Large intestine (tissue), 3 donors: Measurements from ENCODE around the gene PCDHGB5. TPM values are rescaled to one million over a fixed set of nuclear protein-coding genes. Genes with fewer than 3 reads are reported as not detected.
"Not testable (repeated sequence)": the region's sequence is repeated elsewhere in the genome, so short reads cannot be mapped to it uniquely, and the experiment has no call there.

Experiments
- DNase-seq, 2 donors: peaks; one replicate each; pipeline versions ENCODE4 v3.0.0 to v3.0.0-alpha.2; 2013
- H3K27ac ChIP-seq: one replicate; pipeline ENCODE4 v1.5.1; 2013; ENCODE audit warnings: low read length
- H3K27me3 ChIP-seq: 2 replicates; pipeline ENCODE4 v1.6.1; 2013; ENCODE audit warnings: low read length; ENCODE audit not compliant: control insufficient read depth, insufficient read depth
- H3K36me3 ChIP-seq: 2 replicates; pipeline ENCODE4 v1.6.1; 2013; ENCODE audit warnings: low read length; ENCODE audit not compliant: control insufficient read depth, insufficient read depth
- H3K4me1 ChIP-seq: one replicate; pipeline ENCODE4 v1.6.1; 2013; ENCODE audit warnings: low read length; ENCODE audit not compliant: control insufficient read depth, insufficient read depth
- H3K4me3 ChIP-seq: one replicate; pipeline ENCODE4 v1.5.1; 2013; ENCODE audit warnings: low read length
- H3K9me3 ChIP-seq: one replicate; pipeline ENCODE4 v1.6.1; 2013; ENCODE audit warnings: mild to moderate bottlenecking, low read depth, low read length, moderate library complexity; ENCODE audit not compliant: control insufficient read depth
- WGBS: methylation state at CpG from one replicate; pipeline ENCODE4 v1.1.5; 2013; ENCODE audit warnings: low lambda C conversion rate; ENCODE audit not compliant: insufficient coverage; 5-methylcytosine and 5-hydroxymethylcytosine counted together
- polyA plus RNA-seq: library from polyadenylated mRNA; unstranded; fragments of 120-200 nt; gene quantifications from one replicate; pipeline ENCODE4 v1.2.1, GENCODE V29; 2013

Gene PCDHGB5
- polyA plus RNA-seq, 1 donor: 1.8 TPM

DNA sequence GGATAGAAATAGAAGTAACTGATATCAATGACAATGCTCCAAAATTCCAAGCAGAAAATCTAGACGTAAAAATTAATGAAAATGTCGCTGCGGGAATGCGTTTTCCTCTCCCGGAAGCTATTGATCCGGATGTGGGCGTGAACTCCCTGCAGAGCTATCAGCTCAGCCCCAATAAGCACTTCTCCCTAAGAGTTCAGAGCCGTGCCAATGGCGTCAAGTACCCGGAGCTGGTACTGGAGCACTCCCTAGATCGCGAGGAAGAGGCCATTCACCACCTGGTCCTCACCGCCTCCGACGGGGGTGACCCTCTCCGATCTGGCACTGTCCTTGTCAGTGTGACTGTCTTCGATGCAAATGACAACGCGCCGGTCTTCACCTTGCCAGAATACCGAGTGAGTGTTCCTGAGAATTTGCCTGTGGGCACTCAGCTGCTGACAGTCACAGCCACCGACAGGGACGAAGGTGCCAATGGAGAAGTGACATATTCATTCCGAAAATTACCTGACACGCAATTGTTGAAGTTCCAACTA lies 15.9 kb downstream of the PCDHGB5 start:
- Histone ChIP-seq H3K9me3 (peaks cover 52% of the 10 kb centered on the region), H3K36me3 (no peaks in the 10 kb centered on the region), H3K27me3 (peaks cover 69% of the 10 kb centered on the region), H3K4me1 (no peaks in the 10 kb centered on the region), H3K4me3 (peak overlapping the region; percentile 51), H3K27ac (no peak overlapping the region)
- no CpG with 5 or more reads among the region's 25 CpGs for WGBS
- peak in 1 of 2 donors; percentile 22 for DNase-seq

DNA sequence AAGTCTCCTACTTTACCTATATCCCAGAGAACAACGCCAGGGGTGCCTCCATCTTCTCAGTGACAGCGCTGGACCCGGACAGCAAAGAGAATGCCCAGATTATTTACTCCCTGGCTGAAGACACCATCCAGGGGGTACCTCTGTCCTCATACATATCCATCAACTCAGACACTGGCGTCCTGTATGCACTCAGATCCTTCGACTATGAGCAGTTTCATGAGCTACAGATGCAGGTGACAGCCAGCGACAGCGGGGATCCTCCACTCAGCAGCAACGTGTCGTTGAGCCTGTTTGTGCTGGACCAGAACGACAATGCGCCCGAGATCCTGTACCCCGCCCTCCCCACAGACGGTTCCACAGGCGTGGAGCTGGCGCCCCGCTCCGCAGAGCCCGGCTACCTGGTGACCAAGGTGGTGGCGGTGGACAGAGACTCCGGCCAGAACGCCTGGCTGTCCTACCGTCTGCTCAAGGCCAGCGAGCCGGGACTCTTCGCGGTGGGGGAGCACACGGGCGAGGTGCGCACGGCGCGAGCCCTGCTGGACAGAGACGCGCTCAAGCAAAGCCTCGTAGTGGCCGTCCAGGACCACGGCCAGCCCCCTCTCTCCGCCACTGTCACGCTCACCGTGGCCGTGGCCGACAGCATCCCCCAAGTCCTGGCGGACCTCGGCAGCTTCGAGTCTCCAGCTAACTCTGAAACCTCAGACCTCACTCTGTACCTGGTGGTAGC lies 17.0 kb downstream of the PCDHGB5 start:
- H3K27me3 ChIP-seq: peaks cover 69% of the 10 kb centered on the region
- not testable (repeated sequence) for H3K4me3 ChIP-seq, H3K4me1 ChIP-seq, H3K36me3 ChIP-seq, H3K27ac ChIP-seq, DNase-seq
- no CpG with 5 or more reads among the region's 46 CpGs for WGBS
- peaks cover 51% of the 10 kb centered on the region for H3K9me3 ChIP-seq

DNA sequence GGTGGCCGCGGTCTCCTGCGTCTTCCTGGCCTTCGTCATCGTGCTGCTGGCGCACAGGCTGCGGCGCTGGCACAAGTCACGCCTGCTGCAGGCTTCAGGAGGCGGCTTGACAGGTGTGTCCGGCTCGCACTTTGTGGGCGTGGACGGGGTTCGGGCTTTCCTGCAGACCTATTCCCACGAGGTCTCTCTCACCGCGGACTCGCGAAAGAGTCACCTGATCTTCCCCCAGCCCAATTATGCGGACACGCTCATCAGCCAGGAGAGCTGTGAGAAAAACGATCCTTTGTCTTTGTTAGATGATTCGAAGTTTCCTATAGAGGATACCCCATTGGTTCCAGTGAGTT lies 17.5 kb downstream of the PCDHGB5 start:
- H3K27me3 ChIP-seq: peaks cover 67% of the 10 kb centered on the region
- not testable (repeated sequence) for H3K4me3 ChIP-seq, H3K4me1 ChIP-seq, H3K36me3 ChIP-seq, H3K27ac ChIP-seq, DNase-seq
- peaks cover 51% of the 10 kb centered on the region for H3K9me3 ChIP-seq
- WGBS: 17% methylated on average over 1 of the region's 24 CpGs

DNA sequence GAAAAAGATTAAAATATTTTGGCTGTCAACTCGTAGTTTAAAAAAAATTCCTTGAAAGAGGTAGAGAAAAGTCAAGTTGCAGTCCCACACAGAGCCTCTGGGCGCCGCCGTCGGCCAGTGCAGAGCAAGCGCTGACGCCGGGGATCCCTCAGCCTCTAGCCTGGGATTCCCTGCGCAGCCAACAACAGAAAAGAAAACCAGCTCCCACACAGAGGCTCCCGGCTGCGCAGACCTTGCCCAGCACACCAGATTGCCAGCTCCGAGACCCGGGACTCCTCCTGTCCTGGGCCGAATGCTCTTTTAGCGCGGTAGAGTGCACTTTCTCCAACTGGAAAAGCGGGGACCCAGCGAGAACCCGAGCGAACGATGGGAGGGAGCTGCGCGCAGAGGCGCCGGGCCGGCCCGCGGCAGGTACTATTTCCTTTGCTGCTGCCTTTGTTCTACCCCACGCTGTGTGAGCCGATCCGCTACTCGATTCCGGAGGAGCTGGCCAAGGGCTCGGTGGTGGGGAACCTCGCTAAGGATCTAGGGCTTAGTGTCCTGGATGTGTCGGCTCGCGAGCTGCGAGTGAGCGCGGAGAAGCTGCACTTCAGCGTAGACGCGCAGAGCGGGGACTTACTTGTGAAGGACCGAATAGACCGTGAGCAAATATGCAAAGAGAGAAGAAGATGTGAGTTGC lies 19.9 kb downstream of the PCDHGB5 start, which contains the start of gene PCDHGB7:
Gene PCDHGB7, plus strand, starts transcription at position 184 of the 679 bp plus-strand sequence. Its CDS starts 183 bp downstream, at position 367.
- H3K36me3 ChIP-seq, H3K4me1 ChIP-seq, H3K27ac ChIP-seq: not testable (repeated sequence)
- no CpG with 5 or more reads among the region's 47 CpGs for WGBS
- Histone ChIP-seq H3K9me3 (peaks cover 55% of the 10 kb centered on the region), H3K4me3 (peak within 1 kb of the TSS; percentile 31), H3K27me3 (peaks cover 77% of the 10 kb centered on the region)
- DNase-seq: peak; percentile 38 to 49

DNA sequence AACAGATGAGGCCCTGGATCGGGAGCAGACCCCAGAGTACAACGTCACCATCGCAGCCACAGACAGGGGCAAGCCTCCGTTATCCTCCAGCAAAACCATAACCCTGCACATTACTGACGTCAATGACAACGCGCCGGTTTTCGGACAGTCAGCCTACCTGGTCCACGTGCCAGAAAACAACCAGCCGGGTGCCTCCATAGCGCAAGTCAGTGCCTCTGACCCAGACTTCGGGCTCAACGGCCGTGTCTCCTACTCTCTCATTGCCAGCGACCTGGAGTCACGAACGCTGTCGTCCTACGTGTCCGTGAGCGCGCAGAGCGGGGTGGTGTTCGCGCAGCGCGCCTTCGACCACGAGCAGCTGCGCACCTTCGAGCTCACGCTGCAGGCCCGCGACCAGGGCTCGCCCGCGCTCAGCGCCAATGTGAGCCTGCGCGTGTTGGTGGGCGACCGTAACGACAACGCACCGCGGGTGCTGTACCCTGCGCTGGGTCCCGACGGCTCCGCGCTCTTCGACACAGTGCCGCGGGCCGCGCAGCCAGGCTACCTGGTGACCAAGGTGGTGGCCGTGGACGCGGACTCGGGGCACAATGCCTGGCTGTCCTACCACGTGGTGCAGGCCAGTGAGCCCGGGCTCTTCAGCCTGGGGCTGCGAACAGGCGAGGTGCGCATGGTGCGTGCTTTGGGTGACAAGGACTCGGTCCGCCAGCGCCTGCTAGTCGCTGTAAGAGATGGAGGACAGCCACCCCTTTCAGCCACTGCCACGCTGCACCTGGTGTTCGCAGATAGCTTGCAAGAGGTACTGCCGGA lies 21.5 kb downstream of the PCDHGB5 start:
- no peaks in the 10 kb centered on the region for H3K4me1 ChIP-seq
- DNase-seq: no peak
- H3K36me3 ChIP-seq: no peaks in the 10 kb centered on the region
- no peak overlapping the region for H3K27ac ChIP-seq
- no peak overlapping the region for H3K4me3 ChIP-seq
- peaks cover 71% of the 10 kb centered on the region for H3K27me3 ChIP-seq
- peaks cover 68% of the 10 kb centered on the region for H3K9me3 ChIP-seq
- no CpG with 5 or more reads among the region's 74 CpGs for WGBS

DNA sequence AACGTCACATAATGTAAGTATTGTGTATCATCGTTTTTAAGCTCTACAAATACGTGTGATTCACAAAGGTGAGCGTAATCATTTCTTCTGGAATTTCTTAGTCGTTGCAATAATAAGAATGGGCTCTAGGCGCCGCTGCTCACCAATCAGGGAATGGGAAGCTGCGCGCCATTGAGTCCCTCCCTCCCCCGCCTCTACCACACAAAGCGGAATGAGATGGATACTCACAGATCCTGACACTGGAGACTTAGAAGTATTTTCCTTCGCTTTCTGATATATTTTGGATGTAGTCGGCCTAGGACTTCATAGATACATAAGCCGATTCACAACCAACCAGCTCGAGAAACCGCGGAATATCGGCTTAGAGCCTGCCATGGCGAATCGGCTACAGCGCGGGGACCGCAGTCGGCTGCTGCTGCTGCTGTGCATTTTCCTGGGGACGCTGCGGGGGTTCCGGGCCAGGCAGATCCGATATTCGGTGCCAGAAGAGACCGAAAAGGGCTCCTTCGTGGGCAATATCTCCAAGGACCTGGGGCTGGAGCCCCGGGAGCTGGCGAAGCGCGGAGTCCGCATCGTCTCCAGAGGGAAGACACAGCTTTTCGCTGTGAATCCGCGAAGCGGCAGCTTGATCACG lies 23.2 kb downstream of the PCDHGB5 start, which contains the start of gene PCDHGA11:
Gene PCDHGA11, plus strand, starts transcription at position 197 of the 634 bp plus-strand sequence. Its CDS starts 177 bp downstream, at position 374.
- Histone ChIP-seq H3K36me3 (no peaks in the 10 kb centered on the region), H3K4me1 (no peaks in the 10 kb centered on the region), H3K4me3 (peak within 1 kb of the TSS; percentile 11), H3K9me3 (peaks cover 65% of the 10 kb centered on the region), H3K27ac (no peak within 1 kb of the TSS), H3K27me3 (peaks cover 59% of the 10 kb centered on the region)
- WGBS: 0% methylated on average over 1 of the region's 42 CpGs
- peak in 1 of 2 donors; percentile 34 for DNase-seq

DNA sequence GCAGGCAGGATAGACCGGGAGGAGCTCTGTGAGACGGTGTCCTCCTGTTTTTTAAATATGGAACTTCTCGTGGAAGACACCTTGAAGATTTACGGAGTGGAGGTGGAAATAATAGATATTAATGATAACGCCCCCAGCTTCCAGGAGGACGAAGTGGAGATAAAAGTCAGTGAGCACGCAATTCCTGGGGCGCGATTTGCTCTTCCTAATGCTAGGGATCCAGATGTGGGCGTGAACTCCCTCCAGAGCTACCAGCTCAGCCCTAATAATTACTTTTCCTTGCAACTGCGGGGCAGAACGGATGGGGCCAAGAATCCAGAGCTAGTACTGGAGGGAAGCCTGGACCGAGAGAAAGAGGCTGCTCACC lies 23.7 kb downstream of the PCDHGB5 start:
- Histone ChIP-seq H3K27me3 (peaks cover 63% of the 10 kb centered on the region), H3K36me3 (no peaks in the 10 kb centered on the region), H3K4me1 (no peaks in the 10 kb centered on the region), H3K27ac (no peak overlapping the region), H3K9me3 (peaks cover 65% of the 10 kb centered on the region), H3K4me3 (no peak overlapping the region)
- WGBS: 10% methylated on average over 2 of the region's 13 CpGs
- DNase-seq: no peak

DNA sequence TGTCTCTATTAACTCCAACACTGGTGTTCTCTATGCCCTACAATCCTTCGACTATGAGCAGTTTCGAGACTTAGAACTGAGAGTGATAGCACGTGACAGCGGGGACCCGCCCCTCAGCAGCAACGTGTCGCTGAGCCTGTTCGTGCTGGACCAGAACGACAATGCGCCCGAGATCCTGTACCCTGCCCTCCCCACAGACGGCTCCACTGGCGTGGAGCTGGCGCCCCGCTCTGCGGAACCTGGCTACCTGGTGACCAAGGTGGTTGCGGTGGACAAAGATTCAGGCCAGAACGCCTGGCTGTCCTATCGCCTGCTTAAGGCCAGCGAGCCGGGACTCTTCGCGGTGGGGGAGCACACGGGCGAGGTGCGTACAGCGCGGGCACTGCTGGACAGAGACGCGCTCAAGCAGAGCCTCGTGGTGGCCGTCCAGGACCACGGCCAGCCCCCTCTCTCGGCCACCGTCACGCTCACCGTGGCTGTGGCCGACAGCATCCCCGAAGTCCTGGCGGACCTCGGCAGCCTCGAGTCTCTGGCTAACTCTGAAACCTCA lies 25.1 kb downstream of the PCDHGB5 start:
- WGBS: no CpG with 5 or more reads among the region's 42 CpGs

DNA sequence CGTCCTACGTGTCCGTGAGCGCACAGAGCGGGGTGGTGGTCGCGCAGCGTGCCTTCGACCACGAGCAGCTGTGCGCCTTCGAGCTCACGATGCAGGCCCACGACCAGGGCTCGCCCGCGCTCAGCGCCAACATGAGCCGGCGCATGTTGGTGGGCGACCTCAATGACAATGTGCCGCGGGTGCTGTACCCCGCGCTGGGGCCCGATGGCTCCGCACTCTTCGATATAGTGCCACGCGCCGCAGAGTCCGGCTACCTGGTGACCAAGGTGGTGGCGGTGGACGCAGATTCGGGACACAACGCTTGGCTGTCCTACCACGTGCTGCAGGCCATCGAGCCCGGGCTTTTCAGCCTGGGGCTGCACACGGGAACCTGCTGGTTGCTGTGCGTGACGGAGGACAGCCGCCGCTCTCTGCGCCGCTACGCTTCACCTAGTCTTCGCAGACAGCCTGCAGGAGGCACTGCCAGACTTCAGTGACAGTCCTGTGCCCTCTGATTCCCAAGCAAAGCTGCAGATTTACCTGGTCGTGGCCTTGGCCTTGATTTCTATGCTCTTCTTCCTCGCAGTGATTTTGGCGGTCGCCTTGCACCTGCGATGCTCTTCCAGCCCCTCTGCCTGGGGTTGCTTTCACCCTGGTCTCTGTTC lies 30.2 kb downstream of the PCDHGB5 start:
- no peak for DNase-seq
- WGBS: no CpG with 5 or more reads among the region's 53 CpGs
- peaks cover 65% of the 10 kb centered on the region for H3K9me3 ChIP-seq

More for the DNA sequence above, 25.1 kb downstream of the PCDHGB5 start:
- no peaks in the 10 kb centered on the region for H3K4me1 ChIP-seq
- peaks cover 66% of the 10 kb centered on the region for H3K9me3 ChIP-seq
- DNase-seq: no peak
- no peak overlapping the region for H3K4me3 ChIP-seq
- peaks cover 70% of the 10 kb centered on the region for H3K27me3 ChIP-seq
- no peak overlapping the region for H3K27ac ChIP-seq
- H3K36me3 ChIP-seq: no peaks in the 10 kb centered on the region

More for the DNA sequence above, 30.2 kb downstream of the PCDHGB5 start:
- Histone ChIP-seq H3K4me1 (no peaks in the 10 kb centered on the region), H3K27ac (no peak overlapping the region), H3K4me3 (no peak overlapping the region), H3K27me3 (peaks cover 52% of the 10 kb centered on the region), H3K36me3 (no peaks in the 10 kb centered on the region)
